ENCODE results near the gene COL23A1. TPM values are rescaled to one million over a fixed set of nuclear protein-coding genes. Genes with fewer than 3 reads are reported as not detected.
A peak's percentile ranks its signal among the peaks of the same experiment; 100 is the strongest.

Gene COL23A1
- polyA plus RNA-seq, 1 donor (not counting 4 experiments of a cell fraction or from before 2014, with no cell fraction given), result not detected

DNA sequence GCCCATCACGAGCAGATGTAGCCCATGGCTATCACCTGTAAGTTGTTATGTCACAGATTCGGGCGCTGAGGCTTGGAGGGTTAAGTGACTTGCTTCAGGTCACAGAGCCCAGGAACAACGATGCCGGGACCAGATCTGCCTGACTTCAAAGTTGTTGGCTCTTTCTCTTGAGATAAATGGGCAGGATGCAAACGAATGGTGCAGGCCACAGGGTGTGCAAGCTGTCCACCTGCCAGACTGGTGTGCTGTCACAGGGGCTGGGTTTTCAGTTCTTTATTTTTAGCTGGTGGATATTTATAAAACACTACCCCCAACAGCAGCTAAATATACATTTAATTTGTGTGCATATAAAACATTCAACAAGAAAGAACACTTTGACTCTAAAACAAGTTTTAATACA lies 339.9 kb downstream of the COL23A1 start:
- H3K79me2 ChIP-seq (ENCODE audit: control insufficient read depth, insufficient read depth, low read length), result no peaks in the 10 kb centered on the region
- TF ChIP-seq, protein P1, sequence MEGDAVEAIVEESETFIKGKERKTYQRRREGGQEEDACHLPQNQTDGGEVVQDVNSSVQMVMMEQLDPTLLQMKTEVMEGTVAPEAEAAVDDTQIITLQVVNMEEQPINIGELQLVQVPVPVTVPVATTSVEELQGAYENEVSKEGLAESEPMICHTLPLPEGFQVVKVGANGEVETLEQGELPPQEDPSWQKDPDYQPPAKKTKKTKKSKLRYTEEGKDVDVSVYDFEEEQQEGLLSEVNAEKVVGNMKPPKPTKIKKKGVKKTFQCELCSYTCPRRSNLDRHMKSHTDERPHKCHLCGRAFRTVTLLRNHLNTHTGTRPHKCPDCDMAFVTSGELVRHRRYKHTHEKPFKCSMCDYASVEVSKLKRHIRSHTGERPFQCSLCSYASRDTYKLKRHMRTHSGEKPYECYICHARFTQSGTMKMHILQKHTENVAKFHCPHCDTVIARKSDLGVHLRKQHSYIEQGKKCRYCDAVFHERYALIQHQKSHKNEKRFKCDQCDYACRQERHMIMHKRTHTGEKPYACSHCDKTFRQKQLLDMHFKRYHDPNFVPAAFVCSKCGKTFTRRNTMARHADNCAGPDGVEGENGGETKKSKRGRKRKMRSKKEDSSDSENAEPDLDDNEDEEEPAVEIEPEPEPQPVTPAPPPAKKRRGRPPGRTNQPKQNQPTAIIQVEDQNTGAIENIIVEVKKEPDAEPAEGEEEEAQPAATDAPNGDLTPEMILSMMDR (optimal IDR thresholded peaks at IDR 0.05 in 1 of 3, IDR thresholded peaks at IDR 0.05 in 1 of 3, conservative IDR thresholded peaks at IDR 0.05 in 1 of 3; ENCODE audit: extremely low read depth in 1 of 3, insufficient read depth in 2 of 3, low read length in 3 of 3), result no peak
- TF ChIP-seq EZH2 (IDR thresholded peaks at IDR 0.05; ENCODE audit: low read length), result no peak
- no peak for FAIRE-seq

DNA sequence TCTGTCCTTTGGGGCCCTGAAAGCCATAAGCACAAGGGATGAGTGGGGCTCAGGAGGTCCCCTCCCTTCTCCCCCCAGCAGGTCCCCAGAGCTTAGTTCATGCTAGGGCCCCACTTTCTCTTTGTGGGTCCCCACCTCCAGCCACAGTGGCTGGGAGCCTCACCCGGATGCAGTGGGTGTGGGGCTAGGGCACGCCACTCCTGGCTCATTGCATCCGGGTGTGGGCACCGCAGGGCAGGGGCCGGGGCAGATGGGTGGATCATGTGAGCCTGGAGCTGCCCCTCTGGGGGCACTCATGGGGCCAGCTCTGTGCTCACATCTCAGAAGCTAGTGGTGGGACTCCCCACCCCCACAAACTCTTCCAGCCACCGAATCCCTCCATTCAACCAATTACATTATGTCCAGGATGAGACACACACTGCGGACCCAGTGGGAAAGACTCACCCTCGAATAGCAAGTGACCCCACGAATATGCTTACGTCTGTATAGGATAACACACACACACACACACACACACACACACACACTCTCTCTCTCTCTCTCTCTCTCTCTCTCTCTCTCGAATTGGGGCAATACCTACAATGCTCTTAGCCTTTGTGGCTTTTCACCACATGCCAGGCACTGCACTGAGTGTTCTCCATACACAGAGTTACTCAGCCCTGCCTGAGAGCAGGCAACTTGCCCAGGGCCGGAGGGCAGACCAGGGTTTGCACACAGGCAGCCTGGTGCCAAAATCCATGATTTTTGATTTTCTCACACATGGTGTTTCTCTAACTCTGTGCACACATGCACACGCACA lies 340.8 kb downstream of the COL23A1 start:
- DNase-seq (ENCODE audit: low read depth, low spot score), result peak; percentile 13
- H3K4me2 ChIP-seq (ENCODE audit: control insufficient read depth, extremely low read depth, insufficient read depth, low read depth, low read length), result no peak overlapping the region
- no peak overlapping the region for H3K4me3 ChIP-seq (ENCODE audit: control insufficient read depth in 2 of 3, extremely low read depth in 1 of 3, insufficient read depth in 2 of 3, low read depth in 1 of 3, low read length in 3 of 3)
- H3K9ac ChIP-seq (ENCODE audit: control insufficient read depth, extremely low read depth, insufficient read depth, low read length), result no peak overlapping the region
- H3K27me3 ChIP-seq (ENCODE audit: control insufficient read depth, extremely low read depth, insufficient read depth, low read length), result peaks cover 7% of the 10 kb centered on the region
- H2AFZ ChIP-seq (ENCODE audit: control insufficient read depth, low read length), result no peak overlapping the region
- FAIRE-seq, result peak; percentile 71
- H3K9me3 ChIP-seq (ENCODE audit: control insufficient read depth, low read depth, low read length), result no peaks in the 10 kb centered on the region
- H4K20me1 ChIP-seq (ENCODE audit: control insufficient read depth, extremely low read depth, insufficient read depth, low read length), result peaks cover 2% of the 10 kb centered on the region
- H3K79me2 ChIP-seq (ENCODE audit: control insufficient read depth, insufficient read depth, low read length), result no peaks in the 10 kb centered on the region
- TF ChIP-seq, protein P1 (optimal IDR thresholded peaks at IDR 0.05 in 1 of 3, IDR thresholded peaks at IDR 0.05 in 1 of 3, conservative IDR thresholded peaks at IDR 0.05 in 1 of 3; ENCODE audit: extremely low read depth in 1 of 3, insufficient read depth in 2 of 3, low read length in 3 of 3), result no peak
- TF ChIP-seq EZH2 (IDR thresholded peaks at IDR 0.05; ENCODE audit: low read length), result no peak
- no peaks in the 10 kb centered on the region for H3K9me1 ChIP-seq (ENCODE audit: control insufficient read depth, extremely low read depth, insufficient read depth, low read length)
- dilution Hi-C loops (cut with MboI; ENCODE audit: extremely low pct_ligation_motif_present, low sequenced_read_pairs), result no loop called here
- H3K27ac ChIP-seq (ENCODE audit: control insufficient read depth, insufficient read depth, low read length), result no peak overlapping the region
- no peaks in the 10 kb centered on the region for H3K36me3 ChIP-seq (ENCODE audit: control insufficient read depth in 2 of 2, extremely low read depth in 1 of 2, insufficient read depth in 2 of 2, low read length in 2 of 2)
- H3K4me1 ChIP-seq (ENCODE audit: control insufficient read depth, extremely low read depth, insufficient read depth, low read length), result peaks cover 4% of the 10 kb centered on the region

More for the DNA sequence above, 339.9 kb downstream of the COL23A1 start:
- Histone ChIP-seq H4K20me1 (ENCODE audit: control insufficient read depth, extremely low read depth, insufficient read depth, low read length) (peaks cover 2% of the 10 kb centered on the region), H3K27me3 (ENCODE audit: control insufficient read depth, extremely low read depth, insufficient read depth, low read length) (peaks cover 11% of the 10 kb centered on the region), H3K27ac (ENCODE audit: control insufficient read depth, insufficient read depth, low read length) (no peak overlapping the region), H3K4me2 (ENCODE audit: control insufficient read depth, extremely low read depth, insufficient read depth, low read depth, low read length) (no peak overlapping the region), H3K4me3 (ENCODE audit: control insufficient read depth in 2 of 3, extremely low read depth in 1 of 3, insufficient read depth in 2 of 3, low read depth in 1 of 3, low read length in 3 of 3) (no peak overlapping the region), H3K9ac (ENCODE audit: control insufficient read depth, extremely low read depth, insufficient read depth, low read length) (no peak overlapping the region), H2AFZ (ENCODE audit: control insufficient read depth, low read length) (no peak overlapping the region), H3K4me1 (ENCODE audit: control insufficient read depth, extremely low read depth, insufficient read depth, low read length) (peaks cover 4% of the 10 kb centered on the region), H3K9me3 (ENCODE audit: control insufficient read depth, low read depth, low read length) (no peaks in the 10 kb centered on the region), H3K9me1 (ENCODE audit: control insufficient read depth, extremely low read depth, insufficient read depth, low read length) (no peaks in the 10 kb centered on the region), H3K36me3 (ENCODE audit: control insufficient read depth in 2 of 2, extremely low read depth in 1 of 2, insufficient read depth in 2 of 2, low read length in 2 of 2) (no peaks in the 10 kb centered on the region)
- no peak for DNase-seq (ENCODE audit: low read depth, low spot score)
- dilution Hi-C loops (cut with MboI; ENCODE audit: extremely low pct_ligation_motif_present, low sequenced_read_pairs), result no loop called here
